ENCODE results near the gene PAPOLG.
A peak's percentile ranks its signal among the peaks of the same experiment; 100 is the strongest.
"Not testable (repeated sequence)": the region's sequence is repeated elsewhere in the genome, so short reads cannot be mapped to it uniquely, and the experiment has no call there.

Gene PAPOLG

DNA sequence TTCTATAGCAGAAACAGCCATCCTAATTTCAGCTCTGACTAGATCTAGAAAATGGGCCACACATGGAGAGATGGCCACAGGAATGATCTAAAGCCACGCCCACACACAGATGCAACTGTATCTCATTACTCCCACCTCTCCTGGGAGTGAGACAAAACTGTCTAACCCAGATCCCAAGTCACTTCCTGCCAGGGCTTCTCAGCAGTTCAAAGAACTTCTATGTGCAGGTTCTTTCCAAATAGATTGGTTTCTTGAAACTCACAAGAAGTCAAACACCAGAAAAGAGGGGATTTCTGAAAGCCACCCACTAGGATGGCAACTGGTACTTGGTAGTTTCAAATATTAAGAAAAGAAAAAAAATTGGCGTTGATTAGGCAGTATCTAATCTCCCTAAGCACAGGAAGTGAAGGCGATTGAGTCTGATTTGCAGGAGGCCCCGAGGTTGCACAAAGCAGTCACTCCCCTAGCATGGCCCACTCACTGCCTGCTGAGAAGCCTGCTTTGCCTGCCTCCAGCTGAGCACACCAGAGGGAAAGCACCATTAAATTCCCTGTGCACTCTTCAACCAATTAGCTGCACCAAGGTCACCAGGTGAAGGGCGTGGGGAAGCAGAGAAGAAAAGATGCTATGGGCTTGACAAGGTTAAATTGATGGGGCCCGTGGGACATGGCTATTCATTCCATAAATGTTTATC is 51.1 kb downstream of the PAPOLG start:
- TF ChIP-seq, protein P1, sequence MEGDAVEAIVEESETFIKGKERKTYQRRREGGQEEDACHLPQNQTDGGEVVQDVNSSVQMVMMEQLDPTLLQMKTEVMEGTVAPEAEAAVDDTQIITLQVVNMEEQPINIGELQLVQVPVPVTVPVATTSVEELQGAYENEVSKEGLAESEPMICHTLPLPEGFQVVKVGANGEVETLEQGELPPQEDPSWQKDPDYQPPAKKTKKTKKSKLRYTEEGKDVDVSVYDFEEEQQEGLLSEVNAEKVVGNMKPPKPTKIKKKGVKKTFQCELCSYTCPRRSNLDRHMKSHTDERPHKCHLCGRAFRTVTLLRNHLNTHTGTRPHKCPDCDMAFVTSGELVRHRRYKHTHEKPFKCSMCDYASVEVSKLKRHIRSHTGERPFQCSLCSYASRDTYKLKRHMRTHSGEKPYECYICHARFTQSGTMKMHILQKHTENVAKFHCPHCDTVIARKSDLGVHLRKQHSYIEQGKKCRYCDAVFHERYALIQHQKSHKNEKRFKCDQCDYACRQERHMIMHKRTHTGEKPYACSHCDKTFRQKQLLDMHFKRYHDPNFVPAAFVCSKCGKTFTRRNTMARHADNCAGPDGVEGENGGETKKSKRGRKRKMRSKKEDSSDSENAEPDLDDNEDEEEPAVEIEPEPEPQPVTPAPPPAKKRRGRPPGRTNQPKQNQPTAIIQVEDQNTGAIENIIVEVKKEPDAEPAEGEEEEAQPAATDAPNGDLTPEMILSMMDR (IDR thresholded peaks at IDR 0.05; ENCODE audit: extremely low read depth, insufficient read depth, missing control alignments), result no peak
- peak; percentile 69 for DNase-seq (ENCODE audit: low spot score)
- in situ Hi-C loops (cut with MboI; ENCODE audit: low pct_unique_long_range_greater_than_20kb, low sequenced_read_pairs, unreplicated experiment), result no loop called here

DNA sequence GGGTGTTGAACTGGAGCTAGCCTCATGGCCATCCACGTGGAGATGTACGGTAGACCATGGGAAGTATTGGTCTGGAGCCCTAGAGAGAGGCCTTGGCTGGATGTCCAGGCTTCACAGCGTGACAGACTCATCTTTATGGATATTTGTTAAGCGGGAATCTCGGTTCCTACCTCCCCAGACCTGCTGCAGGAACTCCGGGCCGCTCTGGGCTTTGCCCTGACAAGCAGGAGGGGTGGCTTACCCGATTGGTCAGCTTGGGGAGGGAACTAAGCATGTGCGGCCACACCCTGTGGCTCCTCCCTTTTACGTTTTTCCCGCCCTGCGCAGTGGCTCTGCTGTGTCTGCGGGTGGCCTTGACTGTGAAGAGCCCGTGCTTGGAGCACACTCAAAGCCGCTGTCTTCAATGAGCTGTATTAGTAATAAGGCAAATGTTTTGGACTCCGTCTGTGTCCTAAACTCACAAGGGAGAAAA is 52.3 kb downstream of the PAPOLG start:
- no peak for DNase-seq (ENCODE audit: low spot score)
- in situ Hi-C loops (cut with MboI; ENCODE audit: low pct_unique_long_range_greater_than_20kb, low sequenced_read_pairs, unreplicated experiment), result no loop called here
- TF ChIP-seq, protein P1 (IDR thresholded peaks at IDR 0.05; ENCODE audit: extremely low read depth, insufficient read depth, missing control alignments), result no peak

DNA sequence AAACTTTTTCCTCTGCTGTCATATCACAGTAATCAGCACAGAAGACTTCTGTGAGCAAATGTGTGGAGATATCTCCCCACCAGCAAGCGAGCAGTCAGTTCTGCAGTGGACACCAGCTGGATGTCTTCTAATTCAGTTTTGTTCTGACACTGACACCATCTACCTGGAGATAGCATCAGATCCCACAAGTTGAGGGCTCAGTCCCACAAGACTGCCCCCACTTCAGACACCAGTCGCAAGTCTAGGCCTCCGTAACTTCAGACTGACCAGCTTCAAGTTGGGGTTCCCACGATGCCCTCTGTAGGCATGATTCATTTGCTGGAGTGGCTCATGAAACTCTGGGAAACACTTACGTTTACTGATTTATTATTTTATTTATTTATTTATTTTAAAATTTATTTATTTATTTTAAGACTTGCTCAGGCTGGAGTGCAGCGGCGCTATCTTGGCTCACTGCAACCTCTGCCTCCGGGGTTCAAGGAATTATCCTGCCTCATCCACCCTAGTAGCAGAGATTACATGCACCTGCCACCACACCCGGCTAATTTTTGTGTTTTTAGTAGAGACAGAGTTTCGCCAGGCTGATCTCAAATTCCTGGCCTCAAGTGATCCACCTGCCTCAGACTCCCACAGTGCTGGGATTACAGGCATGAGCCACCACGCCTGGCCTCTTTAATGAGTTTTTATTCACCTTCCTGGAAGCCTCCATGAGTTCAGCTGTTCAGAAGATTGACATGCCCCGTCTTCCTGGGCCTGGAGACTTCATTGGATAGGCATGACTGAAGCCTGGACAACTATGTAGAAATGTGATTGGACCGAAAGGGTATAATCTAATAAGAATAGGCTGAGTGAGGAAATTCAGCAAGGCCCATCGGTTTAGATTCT is 55.7 kb downstream of the PAPOLG start:
- in situ Hi-C loops (cut with MboI; ENCODE audit: low pct_unique_long_range_greater_than_20kb, low sequenced_read_pairs, unreplicated experiment), result loop anchor here (10.0 kb wide), 1 partner anchor 183 kb away; no protein-coding TSS in a partner anchor
- TF ChIP-seq, protein P1 (IDR thresholded peaks at IDR 0.05; ENCODE audit: extremely low read depth, insufficient read depth, missing control alignments), result no peak
- no peak for DNase-seq (ENCODE audit: low spot score)

DNA sequence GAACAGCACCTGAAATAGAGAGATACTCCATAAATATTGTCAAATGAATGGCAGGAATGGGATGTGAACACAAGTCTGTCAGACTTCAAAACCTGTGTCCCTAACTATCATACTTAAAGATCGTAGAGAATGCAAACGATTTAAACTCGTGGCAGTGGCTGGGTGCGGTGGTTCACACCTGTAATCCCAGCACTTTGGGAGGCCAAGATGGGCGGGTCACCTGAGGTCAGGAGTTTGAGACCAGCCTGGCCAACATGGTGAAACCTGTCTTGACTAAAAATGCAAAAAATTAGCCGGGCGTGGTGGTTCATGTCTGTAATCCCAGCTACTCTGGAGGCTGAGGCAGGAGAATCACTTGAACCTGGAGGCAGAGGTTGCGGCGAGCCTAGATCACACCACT is 61.1 kb downstream of the PAPOLG start:
- DNase-seq (ENCODE audit: low spot score), result not testable (repeated sequence)
- in situ Hi-C loops (cut with MboI; ENCODE audit: low pct_unique_long_range_greater_than_20kb, low sequenced_read_pairs, unreplicated experiment), result loop anchor here (10.0 kb wide), 1 partner anchor 178 kb away; no protein-coding TSS in a partner anchor

DNA sequence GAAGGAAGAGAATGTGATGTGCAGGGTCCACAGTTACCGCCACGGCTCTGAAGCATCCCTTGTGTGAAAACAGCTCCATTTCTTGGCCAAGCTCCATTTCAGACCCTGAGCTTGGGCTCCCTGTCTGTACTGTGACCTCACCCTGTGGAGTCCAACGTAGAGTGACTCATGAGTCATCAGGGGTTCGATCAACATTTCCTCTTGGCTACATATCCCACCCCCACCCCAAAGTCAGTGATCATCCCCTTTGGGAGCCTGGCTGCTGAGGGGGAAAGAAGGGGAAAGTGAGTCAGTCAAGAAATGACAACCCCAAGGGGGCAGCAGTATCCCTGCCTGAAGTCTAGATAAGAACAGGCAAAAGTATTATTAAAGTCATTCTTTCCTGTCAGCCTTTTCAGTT is 62.2 kb downstream of the PAPOLG start:
- in situ Hi-C loops (cut with MboI; ENCODE audit: low pct_unique_long_range_greater_than_20kb, low sequenced_read_pairs, unreplicated experiment), result loop anchor here (10.0 kb wide), 1 partner anchor 177 kb away; no protein-coding TSS in a partner anchor
- TF ChIP-seq, protein P1 (IDR thresholded peaks at IDR 0.05; ENCODE audit: extremely low read depth, insufficient read depth, missing control alignments), result peak; percentile 48
- no peak for DNase-seq (ENCODE audit: low spot score)

DNA sequence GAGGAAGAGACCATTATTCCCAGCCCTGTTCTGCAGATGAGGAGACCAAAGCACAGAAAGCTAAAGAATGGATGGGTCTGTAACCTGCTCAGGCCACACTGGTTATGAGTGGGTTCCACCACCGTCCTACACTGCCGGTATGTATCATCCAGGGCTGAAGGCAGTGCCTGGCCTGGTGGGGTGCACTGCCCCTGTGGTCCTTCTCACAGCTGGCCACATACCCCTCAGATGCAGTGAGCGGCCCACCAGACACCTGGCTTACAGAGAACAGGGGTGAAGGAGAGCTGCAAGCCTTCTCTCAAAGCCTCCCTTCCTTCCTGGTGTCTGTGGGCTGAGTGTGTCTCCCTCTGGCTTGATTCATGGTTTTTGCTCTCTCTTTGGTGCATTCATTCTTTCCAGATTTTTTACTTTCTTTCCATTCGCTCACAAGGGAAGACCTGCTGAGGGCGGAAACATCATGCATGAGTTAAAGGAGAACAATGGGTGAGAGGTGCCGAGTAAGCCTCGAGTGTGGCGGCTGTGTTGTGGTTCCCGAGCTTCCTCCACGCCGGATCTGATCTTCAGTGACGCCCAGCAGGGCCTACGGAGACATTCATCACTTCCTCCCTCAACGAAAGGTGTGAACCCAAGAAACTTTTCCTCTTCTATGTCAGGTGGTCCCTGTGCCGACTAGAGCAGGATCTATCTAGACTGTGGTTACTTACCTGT is 63.2 kb downstream of the PAPOLG start:
- TF ChIP-seq, protein P1 (IDR thresholded peaks at IDR 0.05; ENCODE audit: extremely low read depth, insufficient read depth, missing control alignments), result no peak
- in situ Hi-C loops (cut with MboI; ENCODE audit: low pct_unique_long_range_greater_than_20kb, low sequenced_read_pairs, unreplicated experiment), result loop anchor here (10.0 kb wide), 1 partner anchor 175 kb away; no protein-coding TSS in a partner anchor
- no peak for DNase-seq (ENCODE audit: low spot score)
